GM19238 (cell line): ENCODE results near the gene GNMT.
"Not testable (repeated sequence)": the region's sequence is repeated elsewhere in the genome, so short reads cannot be mapped to it uniquely, and the experiment has no call there.

Source experiments
- DNase-seq: peaks from one replicate; pipeline ENCODE4 v3.0.0; 2011; ENCODE audit warnings: low spot score; ENCODE audit not compliant: insufficient read length

GNMT gene

DNA sequence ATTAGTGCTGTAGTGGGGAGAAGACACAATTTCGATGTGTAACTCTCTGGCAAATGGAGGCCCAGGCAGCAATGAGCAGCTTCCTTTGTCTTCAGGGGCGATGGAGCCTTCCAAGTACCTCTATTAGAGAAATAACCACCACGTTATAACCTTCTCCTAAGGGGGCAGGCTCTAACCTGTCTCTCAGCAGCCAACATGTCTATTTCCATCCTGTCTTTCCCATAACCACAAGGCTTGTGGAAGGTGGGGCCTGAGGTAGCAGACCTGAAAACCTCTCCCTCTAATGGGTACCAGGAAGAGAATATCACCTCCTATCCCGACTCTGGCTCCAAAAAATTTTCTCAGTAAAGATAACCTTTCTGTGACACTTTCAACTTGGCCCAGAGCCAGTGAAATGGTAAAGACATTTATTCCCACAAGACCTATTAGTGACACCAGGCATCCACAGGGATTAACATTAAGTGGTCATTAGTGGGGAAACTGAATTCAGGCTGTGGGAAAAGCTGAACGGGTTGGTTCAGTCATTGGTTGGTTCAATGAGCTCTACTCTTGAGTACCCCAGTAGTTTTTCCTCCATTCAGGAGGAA lies 14.5 kb downstream of the GNMT start:
- no peak for DNase-seq

DNA sequence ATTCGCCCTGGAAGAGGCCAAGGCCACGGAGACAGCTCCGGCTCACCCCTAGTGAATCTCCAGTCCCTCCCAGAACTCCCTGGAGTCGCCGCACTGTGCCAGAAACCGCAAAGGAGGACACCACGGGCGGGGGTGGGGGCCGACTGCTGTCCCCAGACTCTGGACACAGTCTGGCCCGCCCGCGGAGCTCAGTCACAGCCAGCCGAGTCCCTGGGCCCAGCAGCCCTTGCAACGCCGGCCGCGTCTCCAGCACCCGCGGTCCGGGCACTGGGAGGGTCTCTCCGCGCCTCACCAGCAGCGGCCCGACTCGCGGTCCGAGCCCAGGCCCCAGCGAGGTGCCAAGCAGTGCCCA lies 17.9 kb downstream of the GNMT start:
- no peak for DNase-seq

DNA sequence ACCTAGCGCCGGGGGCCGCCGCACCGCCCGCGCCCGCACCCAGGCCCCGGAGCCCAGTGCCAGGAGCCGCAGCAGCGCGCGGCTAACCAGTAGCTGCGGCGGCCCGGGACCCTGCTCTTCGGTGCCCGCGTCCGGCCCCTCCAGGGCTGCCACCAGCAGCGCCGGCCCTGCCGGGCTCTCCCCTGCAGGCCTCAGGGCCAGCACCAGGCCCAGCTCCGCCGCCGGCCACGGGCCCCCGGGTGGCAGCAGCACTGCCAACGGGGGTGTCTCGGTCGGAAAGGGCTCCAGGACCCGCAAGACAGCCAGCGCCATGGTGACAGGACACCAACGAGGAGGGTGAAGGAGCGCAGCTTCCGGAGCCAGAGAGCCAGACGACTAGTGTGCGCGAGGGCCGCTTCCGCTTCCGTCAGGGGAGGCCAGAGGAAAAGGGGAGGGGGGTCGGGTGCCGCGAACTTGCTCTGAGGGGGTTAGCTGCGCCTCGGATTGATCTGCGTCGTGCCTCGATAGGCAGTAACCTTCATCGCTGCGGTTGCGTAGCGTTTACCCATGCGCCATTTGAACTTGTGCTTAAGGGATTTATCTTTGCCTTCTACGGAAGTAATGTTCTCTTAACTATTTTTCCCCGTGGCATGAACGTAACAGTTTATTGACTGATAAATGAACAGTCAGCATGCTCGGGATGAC lies 18.4 kb downstream of the GNMT start, which contains the start of gene PEX6:
PEX6 (minus strand) TSS at position 343 of the 684 bp plus-strand sequence; CDS start at position 312, 31 bp downstream.
- peak; percentile 96 for DNase-seq

DNA sequence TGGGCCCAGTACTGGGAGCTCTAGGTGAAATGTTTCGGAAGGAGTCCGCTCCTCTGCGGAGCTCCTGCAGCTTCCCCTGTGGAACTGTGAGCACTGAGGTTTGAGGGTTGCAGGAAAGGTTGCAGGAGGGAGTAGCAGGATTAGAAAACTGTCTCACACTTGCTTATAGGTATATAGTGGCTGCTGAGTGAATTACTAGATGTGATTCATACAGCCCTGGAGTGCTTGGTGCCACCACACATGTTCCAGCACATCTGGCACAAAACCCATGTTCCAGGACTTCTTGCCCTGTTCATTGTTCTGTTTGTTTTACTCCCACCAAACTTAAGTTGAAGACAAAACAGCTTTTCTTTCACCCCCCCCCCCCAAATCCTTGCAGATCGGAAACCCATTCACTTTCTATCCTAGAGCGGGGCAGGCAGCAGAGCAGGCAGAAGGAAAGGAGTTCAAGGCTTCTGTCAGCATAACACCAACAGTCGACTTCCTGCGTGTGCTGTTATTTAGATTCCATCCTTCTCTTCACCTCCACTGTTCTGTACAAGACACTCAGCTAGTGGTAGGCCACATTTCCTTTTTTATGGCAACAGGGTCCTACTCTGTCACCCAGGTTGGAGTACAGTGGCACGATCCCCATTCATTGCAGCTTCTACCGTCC lies 19.1 kb downstream of the GNMT start:
- DNase-seq: no peak

DNA sequence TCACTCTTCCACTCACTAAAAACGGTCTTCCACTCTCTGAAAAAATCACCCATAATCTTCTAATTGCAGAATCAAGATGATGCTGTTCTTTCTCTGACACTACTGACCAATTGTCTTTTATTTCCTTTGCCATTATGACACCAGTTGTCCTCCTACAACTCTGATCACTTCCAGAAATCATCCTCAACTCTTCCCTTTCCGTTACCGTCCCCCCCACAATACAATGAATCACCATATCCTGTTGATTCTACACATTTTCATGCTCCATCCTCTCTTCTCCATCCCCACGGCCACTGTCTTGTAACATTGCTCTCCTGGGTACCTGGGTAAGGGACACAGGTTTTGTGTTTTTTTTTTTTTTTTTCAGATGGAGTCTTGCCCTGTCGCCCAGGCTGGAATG lies 21.3 kb downstream of the GNMT start:
- DNase-seq: no peak

DNA sequence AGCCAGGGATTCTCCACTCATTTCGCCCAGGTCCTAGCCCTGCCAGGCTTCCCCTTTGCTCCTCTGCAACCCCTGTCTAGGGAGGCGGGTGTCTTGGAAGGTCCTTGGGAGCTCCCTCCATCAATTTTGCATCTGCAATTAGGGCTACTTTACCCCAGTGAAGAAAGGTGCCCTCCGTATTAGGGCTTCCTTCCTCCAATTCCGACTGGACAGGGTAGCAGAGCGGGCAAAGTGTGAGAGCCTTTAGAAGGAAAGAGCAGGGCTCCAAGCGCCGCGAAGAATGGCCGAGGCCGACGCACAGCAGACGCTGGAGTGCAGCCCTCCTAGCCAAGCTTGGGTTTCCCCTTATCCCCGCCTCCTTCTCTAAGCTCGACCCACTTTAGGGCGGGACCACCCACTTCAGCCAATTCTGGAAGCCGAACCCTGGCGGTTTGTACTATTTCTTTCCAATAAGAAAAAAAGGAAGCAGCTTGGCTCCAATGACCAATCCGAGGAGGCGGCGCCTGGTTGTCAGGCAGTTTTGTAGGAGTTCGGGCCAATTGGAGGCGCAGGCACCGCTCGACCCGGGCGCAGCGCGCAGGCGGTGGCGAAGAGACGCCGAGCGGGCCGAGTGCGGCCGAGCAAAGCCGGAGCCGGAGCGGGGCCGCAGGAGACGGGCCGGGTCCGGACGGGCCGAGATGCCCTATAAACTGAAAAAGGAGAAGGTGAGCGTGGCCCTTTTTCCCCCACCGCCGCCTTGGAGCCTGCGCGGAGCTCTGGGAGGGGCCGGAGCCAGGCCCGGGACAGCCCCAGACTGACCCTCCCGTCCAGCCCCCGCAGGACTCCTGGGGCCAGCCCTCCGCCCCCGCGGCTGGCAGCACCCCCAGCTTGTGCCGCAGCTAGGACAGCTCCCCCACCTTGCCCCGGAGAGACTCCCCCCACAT lies 23.7 kb downstream of the GNMT start, which contains the start of gene PPP2R5D:
PPP2R5D (plus strand) TSS at position 570 of the 923 bp plus-strand sequence; CDS start at position 678, 108 bp downstream.
- peak; percentile 92 for DNase-seq

DNA sequence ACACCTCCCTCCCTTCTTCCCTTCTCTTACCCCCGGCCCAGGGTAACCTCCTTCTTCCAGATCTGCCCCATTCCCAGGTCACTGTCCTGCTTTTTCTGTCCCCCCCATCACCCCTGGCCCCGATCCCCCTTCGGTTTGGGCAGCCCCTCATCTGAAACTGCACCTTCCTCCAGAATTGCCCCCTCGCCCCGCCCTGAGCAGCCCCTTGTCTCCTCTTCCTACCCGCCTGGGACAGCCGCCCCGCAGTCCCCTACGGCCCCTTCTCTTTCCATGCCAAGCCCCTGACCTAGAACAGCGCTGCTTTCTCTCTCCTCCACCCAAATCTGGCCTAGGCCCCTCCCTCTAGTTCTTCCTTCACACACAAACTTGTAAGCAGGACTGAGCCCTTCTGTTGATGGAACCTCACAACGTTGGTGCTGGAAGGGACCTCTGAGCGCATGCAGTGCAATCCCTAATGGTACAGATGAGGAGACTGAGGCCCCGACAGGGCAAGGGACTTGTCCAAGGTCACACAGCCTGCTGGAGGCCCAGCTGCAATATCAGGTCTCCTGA lies 24.4 kb downstream of the GNMT start:
- DNase-seq: peak; percentile 12

DNA sequence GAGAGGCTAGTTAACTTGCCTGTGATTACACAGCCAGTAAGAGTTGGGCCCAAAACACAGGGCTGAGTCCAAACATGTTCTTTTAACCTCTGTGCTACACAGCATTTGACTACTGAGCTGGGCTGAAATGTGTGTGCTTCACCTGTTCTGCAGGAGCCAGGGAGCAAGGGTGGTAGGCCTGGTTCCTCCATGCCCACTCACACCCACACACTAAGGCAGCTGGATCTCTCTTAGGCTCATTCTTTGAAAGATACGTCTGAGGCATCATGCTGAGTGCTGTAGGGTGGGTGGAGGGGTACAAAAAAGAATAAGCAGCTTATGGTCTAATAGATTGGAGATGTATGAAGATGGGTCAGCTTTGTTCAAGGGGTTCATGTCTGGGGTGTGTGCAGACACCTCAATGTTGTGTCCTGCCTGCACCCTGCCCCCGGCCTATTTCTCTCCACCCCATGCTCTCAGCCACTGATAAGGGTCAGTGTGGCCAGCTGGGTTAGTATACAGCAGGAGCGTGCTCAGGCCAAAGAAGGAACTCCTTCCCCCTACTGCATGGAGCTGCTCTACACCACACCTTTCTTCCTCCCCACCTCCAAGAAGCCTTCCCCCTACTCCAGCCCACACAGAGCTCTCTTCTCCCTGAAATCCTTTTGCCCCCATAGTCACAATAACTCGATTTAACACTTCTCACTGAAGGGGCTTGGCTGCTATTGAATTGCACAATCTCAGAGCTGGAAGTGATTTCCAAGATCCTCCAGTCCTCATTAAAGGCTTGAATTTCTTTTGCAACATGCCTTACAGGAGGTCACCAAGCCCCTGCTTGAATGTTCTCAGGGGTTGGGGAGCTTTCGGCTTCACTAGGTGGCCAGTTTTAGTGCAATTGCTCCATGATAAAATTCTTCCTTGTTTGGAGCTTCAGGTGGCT lies 27.2 kb downstream of the GNMT start:
- no peak for DNase-seq

DNA sequence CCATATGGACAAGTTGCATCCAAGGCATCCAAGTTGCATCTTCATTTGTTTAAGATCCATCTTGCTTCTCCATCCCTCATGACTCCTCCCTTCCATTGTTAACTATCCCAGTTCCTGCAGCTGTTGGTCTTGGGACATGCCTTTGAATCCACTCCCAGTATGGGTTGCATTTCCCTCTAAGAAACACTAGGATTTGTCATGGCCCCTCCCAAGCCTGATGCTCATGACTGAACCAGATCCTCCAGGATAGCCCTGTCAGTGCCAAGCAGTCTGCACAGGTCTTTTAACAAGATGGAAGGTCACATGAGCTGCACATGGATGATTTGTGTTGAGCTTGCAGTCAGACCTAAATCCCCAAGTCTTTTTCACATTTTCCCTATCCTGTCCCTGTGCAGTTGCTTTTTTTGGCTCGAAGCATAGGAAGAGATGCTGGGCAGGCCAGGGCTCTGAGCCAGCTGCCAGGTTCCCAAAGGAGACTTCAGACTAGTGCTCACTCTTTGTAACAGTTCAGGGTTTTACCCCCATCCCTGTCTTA lies 28.0 kb downstream of the GNMT start:
- DNase-seq: no peak

DNA sequence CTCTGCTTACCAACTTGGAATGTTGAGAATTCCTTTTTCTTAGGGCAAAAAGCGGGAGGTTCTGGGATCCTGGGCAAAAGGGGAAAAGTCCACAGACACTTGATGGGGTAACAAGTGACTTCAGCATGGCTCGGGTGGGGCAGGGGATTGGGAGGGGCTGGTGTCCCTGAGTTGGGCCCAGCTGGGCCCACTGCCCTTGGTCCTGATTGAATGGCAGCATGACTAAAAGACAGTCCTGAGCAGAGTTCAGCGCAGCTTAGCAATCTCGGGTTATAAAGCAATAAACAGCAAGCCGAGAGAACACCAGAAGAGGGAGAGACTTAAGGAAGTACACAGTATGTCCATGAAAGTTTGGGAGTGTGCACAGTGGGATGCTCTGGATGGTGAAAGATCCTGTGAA lies 29.4 kb downstream of the GNMT start:
- DNase-seq: no peak

DNA sequence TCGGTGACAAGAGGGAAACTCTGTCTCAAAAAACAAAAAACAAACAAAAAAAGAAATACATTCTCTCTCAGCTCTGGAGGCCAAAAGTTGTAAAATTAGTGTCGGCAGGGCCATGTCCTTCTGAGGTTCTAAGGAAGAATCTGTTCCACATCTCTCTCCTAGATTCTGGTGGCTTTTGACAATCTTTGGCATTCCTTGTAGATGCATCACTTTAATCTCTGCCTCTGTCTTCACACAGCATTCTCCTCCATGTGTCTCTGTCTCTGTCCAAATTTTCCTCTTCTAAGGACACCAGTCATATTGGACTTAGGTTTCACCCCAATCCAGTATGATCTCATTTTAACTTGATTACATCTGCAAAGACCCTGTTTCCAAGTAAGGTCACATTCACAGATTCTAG lies 32.9 kb downstream of the GNMT start:
- DNase-seq: no peak

DNA sequence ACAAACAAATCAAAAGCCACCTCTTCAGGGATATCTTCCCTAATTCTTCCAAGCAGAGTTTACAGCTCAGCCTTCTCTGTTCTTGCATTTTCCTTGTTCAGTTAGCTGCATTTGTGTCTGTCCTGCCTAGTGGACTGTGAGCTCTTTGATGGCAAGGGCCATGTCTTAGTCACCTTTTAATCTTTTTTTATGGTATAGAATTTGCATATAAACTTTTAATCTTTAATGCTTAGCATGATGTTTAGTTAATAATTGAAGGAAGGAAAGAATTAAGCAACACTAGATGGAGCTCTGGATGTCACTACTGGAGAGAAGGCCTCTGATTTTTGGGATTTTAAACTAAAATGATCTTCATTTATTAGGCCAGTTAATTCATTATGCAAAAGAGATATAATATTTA lies 36.0 kb downstream of the GNMT start:
- DNase-seq: no peak

DNA sequence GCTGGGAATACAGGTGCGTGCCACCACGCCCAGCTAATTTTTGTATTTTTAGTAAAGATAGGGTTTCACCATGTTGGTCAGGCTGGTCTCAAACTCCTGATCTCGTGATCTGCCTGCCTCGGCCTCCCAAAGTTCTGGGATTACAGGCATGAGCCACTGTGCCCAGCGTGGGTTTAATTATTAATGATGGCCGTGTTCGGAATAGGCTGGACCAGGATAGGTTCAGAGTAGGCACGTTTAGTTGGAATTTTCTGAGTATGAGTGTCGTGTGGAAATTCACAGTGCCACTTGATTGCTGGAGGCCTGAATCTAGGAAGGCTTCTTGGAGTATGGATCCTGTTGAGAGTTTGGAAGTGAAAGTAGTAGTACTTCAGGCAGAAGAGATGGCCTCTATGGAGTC lies 37.7 kb downstream of the GNMT start:
- DNase-seq: not testable (repeated sequence)

DNA sequence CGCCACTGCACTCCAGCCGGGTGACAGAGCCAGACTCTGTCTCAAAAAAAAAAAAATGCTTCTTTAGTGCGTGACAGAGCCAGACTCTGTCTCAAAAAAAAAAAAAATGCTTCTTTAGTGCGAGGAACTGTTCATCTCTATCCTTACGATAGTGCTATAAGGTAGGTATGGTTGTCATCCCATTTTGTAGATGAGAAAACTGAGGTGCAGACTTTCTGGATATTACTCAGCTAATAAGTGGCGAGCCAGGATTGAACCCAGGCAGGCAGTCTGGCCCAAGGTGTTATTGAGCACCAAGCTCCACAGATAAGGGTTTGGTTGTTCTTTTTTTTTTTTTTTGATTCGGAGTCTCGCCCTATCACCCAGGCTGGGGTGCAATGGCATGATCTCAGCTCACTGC lies 41.3 kb downstream of the GNMT start:
- DNase-seq: no peak

DNA sequence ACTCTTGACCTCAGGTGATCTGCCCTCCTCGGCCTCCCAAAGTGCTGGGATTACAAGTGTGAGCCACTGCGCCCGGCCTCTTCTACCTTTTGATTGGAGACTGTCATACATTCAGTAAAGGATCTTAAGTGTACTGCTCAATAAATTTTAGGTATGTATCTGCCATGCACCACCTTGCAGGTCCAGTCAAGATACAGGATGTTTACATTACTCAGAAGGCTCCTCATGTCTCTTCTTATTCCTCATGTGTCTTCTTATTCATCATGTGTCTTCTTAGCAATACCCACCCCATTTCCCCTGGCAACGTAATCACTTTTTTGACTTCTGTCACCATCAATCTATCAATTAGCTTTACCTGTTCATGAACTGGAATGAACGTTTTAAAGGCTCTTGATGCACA lies 45.3 kb downstream of the GNMT start:
- DNase-seq: no peak

DNA sequence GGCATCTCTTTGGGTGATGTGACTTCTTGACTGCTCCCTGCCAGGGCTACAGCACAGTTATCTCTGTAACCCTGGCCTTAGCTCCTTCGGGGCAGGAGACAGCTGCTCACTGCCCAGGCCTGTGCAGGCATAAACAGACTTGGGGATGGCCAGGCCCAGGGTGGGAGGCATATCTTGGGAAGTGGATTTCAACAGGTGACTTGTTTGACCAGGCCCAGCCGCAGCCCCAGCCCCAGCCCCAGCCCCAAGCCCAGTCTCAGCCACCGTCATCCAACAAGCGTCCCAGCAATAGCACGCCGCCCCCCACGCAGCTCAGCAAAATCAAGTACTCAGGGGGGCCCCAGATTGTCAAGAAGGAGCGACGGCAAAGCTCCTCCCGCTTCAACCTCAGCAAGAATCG lies 45.7 kb downstream of the GNMT start:
- no peak for DNase-seq

DNA sequence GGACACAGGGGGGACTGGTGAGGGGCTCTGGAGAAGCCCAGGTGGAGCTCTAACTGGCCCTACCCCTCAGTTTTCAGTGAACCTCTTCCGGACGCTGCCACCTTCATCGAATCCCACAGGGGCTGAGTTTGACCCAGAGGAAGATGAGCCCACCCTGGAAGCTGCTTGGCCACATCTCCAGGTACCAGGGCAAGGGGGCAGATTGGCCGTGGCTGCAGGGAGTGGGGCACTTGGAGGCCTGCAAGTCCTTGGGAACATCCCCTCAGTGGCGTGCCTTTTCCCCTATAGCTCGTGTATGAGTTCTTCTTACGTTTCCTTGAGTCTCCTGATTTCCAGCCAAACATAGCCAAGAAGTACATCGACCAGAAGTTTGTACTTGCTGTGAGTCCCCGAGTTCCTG lies 46.6 kb downstream of the GNMT start:
- no peak for DNase-seq

DNA sequence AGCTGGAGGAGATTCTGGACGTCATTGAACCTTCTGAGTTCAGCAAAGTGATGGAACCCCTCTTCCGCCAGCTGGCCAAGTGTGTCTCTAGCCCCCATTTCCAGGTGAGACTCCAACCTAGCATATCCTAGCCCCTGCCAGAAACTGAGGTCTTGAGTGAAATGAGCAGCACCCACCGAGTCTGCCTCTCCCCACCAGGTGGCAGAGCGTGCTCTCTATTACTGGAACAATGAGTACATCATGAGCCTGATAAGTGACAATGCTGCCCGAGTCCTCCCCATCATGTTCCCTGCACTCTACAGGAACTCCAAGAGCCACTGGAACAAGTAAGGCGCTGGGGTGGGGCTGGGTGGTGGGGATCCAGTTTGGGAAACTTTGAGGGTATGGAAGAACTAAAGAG lies 48.6 kb downstream of the GNMT start:
- DNase-seq: no peak

DNA sequence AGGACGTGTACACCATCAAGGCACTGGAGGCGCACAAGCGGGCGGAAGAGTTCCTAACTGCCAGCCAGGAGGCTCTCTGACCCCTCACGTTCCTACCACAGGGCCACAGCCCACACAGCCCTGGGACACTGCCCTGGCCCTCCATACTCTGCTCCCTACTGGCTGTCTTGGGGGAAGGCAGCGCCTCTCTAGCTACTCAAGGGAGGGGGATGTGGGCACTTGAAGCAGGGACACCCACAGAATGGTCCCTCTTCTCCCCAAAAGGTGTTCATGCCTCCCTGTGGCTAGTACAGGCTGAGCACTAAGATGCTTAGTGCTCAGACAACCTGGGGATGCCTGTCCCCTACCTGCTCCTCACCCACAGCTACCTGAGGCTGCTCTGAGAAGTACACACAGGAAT lies 50.7 kb downstream of the GNMT start:
- DNase-seq: no peak

DNA sequence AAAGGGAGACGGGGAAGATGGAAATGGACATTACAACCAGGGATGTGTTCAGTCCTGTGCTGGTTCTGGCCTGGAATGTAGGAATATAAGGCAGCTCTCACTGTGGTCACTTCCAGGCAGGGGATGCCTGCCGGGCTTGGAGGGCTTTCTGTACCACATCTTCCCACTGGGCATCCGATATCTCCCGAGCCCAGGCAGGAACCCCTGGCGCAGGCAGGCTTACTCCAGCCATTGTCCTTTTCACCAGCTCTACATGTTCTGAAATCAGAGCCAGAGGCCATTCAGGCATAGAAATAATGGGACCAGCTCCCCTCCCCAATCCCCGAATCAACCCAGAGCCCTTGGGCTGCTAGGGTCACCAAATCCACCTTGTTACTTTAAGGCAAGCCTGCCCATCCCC lies 51.8 kb downstream of the GNMT start:
- DNase-seq: no peak
